Type B pancreatic cell (in vitro differentiated cells): ENCODE data around the gene ZDHHC6. TPM values are rescaled to one million over a fixed set of nuclear protein-coding genes. Genes with fewer than 3 reads are reported as not detected.
"Not testable (repeated sequence)": the region's sequence is repeated elsewhere in the genome, so short reads cannot be mapped to it uniquely, and the experiment has no call there.

ENCODE experiments used
- DNase-seq: peaks from one replicate; pipeline ENCODE4 v3.0.0; 2021; ENCODE audit warnings: mixed read lengths; ENCODE audit not compliant: unreplicated experiment; ENCODE audit errors: extremely low spot score
- H3K27ac Mint-ChIP-seq: 2 replicates; pipeline ENCODE4 v1.8.0; 2021; ENCODE audit warnings: mild to moderate bottlenecking, mixed read lengths
- H3K27me3 Mint-ChIP-seq: 2 replicates; pipeline ENCODE4 v1.8.0; 2021; ENCODE audit warnings: mixed read lengths
- H3K36me3 Mint-ChIP-seq: 2 replicates; pipeline ENCODE4 v1.8.0; 2021; ENCODE audit warnings: mixed read lengths
- H3K4me1 Mint-ChIP-seq: one replicate; pipeline ENCODE4 v1.8.0; 2021; ENCODE audit warnings: mixed read lengths; ENCODE audit not compliant: unreplicated experiment
- H3K4me3 Mint-ChIP-seq: 2 replicates; pipeline ENCODE4 v1.8.0; 2021; ENCODE audit warnings: mild to moderate bottlenecking, mixed read lengths
- H3K9me3 Mint-ChIP-seq: 2 replicates; pipeline ENCODE4 v1.8.0; 2021; ENCODE audit warnings: mixed read lengths
- total RNA-seq: library from RNA; stranded (reverse); gene quantifications from 2 replicates; pipeline ENCODE4 v1.2.1, GENCODE V29; 2021; ENCODE audit warnings: low replicate concordance
- TF ChIP-seq, protein P1 (sequence below): fragments of 200-600 bp; sonication (generic); conservative IDR thresholded peaks from 2 replicates; pipeline ENCODE4 v1.5.0; 2021; ENCODE audit warnings: antibody characterized with exemption, mild to moderate bottlenecking

The ZDHHC6 gene
- total RNA-seq, 1 donor from 2014 or later = 42.2 TPM

GRCh38 chr10:112466802-112467201, 20.1 kb upstream of the ZDHHC6 start:
- no peak for DNase-seq
- TF ChIP-seq, protein P1, sequence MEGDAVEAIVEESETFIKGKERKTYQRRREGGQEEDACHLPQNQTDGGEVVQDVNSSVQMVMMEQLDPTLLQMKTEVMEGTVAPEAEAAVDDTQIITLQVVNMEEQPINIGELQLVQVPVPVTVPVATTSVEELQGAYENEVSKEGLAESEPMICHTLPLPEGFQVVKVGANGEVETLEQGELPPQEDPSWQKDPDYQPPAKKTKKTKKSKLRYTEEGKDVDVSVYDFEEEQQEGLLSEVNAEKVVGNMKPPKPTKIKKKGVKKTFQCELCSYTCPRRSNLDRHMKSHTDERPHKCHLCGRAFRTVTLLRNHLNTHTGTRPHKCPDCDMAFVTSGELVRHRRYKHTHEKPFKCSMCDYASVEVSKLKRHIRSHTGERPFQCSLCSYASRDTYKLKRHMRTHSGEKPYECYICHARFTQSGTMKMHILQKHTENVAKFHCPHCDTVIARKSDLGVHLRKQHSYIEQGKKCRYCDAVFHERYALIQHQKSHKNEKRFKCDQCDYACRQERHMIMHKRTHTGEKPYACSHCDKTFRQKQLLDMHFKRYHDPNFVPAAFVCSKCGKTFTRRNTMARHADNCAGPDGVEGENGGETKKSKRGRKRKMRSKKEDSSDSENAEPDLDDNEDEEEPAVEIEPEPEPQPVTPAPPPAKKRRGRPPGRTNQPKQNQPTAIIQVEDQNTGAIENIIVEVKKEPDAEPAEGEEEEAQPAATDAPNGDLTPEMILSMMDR = no peak
- Mint-ChIP-seq H3K4me3 (no peak overlapping the region), H3K27me3 (no peaks in the 10 kb centered on the region), H3K27ac (no peak overlapping the region), H3K4me1 (peaks cover 2% of the 10 kb centered on the region), H3K9me3 (peaks cover 7% of the 10 kb centered on the region), H3K36me3 (peaks cover 31% of the 10 kb centered on the region)

- H3K9me3 Mint-ChIP-seq = peaks cover 7% of the 10 kb centered on the region
- no peaks in the 10 kb centered on the region for H3K4me1 Mint-ChIP-seq
- no peak overlapping the region for H3K27ac Mint-ChIP-seq
- no peaks in the 10 kb centered on the region for H3K27me3 Mint-ChIP-seq
- no peak overlapping the region for H3K4me3 Mint-ChIP-seq
- TF ChIP-seq, protein P1 = no peak
- no peak for DNase-seq
- H3K36me3 Mint-ChIP-seq = peaks cover 33% of the 10 kb centered on the region
Measured at GRCh38 chr10:112465299-112465883, 18.7 kb upstream of the ZDHHC6 start.

- not testable (repeated sequence) for H3K27me3 Mint-ChIP-seq, H3K27ac Mint-ChIP-seq, H3K9me3 Mint-ChIP-seq, DNase-seq, H3K4me1 Mint-ChIP-seq, H3K4me3 Mint-ChIP-seq
- peaks cover 33% of the 10 kb centered on the region for H3K36me3 Mint-ChIP-seq
Measured at GRCh38 chr10:112464074-112464473, 17.4 kb upstream of the ZDHHC6 start.

- Mint-ChIP-seq H3K36me3 (peaks cover 22% of the 10 kb centered on the region), H3K4me3 (no peak overlapping the region), H3K27me3 (no peaks in the 10 kb centered on the region), H3K27ac (no peak overlapping the region), H3K9me3 (peaks cover 7% of the 10 kb centered on the region), H3K4me1 (no peaks in the 10 kb centered on the region)
- no peak for DNase-seq
- TF ChIP-seq, protein P1 = no peak
Measured at GRCh38 chr10:112461029-112461887, 14.5 kb upstream of the ZDHHC6 start.

- peaks cover 15% of the 10 kb centered on the region for H3K36me3 Mint-ChIP-seq
- TF ChIP-seq, protein P1 = no peak
- H3K4me3 Mint-ChIP-seq = no peak overlapping the region
- H3K9me3 Mint-ChIP-seq = peaks cover 4% of the 10 kb centered on the region
- no peak overlapping the region for H3K27ac Mint-ChIP-seq
- no peaks in the 10 kb centered on the region for H3K4me1 Mint-ChIP-seq
- no peak for DNase-seq
- no peaks in the 10 kb centered on the region for H3K27me3 Mint-ChIP-seq
Measured at GRCh38 chr10:112460366-112460765, 13.7 kb upstream of the ZDHHC6 start.

GRCh38 chr10:112456533-112456932, 9.8 kb upstream of the ZDHHC6 start:
- no peak overlapping the region for H3K4me3 Mint-ChIP-seq
- no peak overlapping the region for H3K27ac Mint-ChIP-seq
- H3K36me3 Mint-ChIP-seq = peaks cover 12% of the 10 kb centered on the region
- TF ChIP-seq, protein P1 = no peak
- DNase-seq = no peak
- peaks cover 9% of the 10 kb centered on the region for H3K9me3 Mint-ChIP-seq
- H3K27me3 Mint-ChIP-seq = no peaks in the 10 kb centered on the region
- H3K4me1 Mint-ChIP-seq = no peaks in the 10 kb centered on the region
